Measurements from ENCODE around the gene PHYKPL. TPM values are rescaled to one million over a fixed set of nuclear protein-coding genes. Genes with fewer than 3 reads are reported as not detected.
A peak's percentile ranks its signal among the peaks of the same experiment; 100 is the strongest.

PHYKPL gene
- total and polyA plus RNA-seq, 5 donors from 2014 or later, result 41.5 to 165 (median 42.9) TPM

- Histone ChIP-seq H3K36me3 (ENCODE audit: control insufficient read depth, insufficient read depth, low read length) (peaks cover 56% of the 10 kb centered on the region), H3K9me3 (ENCODE audit: control insufficient read depth in 2 of 2, low read length in 2 of 2) (no peaks in the 10 kb centered on the region), H3K4me1 (ENCODE audit: control insufficient read depth, insufficient read depth, low read length, poor library complexity, severe bottlenecking) (no peaks in the 10 kb centered on the region), H3K4me3 (ENCODE audit: low read depth, low read length) (no peak overlapping the region), H3K27ac (ENCODE audit: insufficient read depth, low read length, poor library complexity, severe bottlenecking) (no peak overlapping the region), H3K27me3 (ENCODE audit: control insufficient read depth, insufficient read depth, low read length) (no peaks in the 10 kb centered on the region)
- Mint-ChIP-seq H3K27ac (no peak overlapping the region), H3K27me3 (no peaks in the 10 kb centered on the region), H3K9me3 (no peaks in the 10 kb centered on the region), H3K36me3 (peaks cover 19% of the 10 kb centered on the region), H3K4me1 (peaks cover 27 to 55% (median 36%) of the 10 kb centered on the region in 4 donors), H3K4me3 (no peak overlapping the region)
- DNase-seq, result no peak
- ATAC-seq (ENCODE audit: low read depth in 2 of 2), result no peak
These were observed 14.3 kb downstream of the PHYKPL start for GRCh38 chr5:178218237-178218776.

GRCh38 chr5:178216779-178217178 lies 15.8 kb downstream of the PHYKPL start:
- Histone ChIP-seq H3K9me3 (ENCODE audit: control insufficient read depth in 2 of 2, low read length in 2 of 2) (no peaks in the 10 kb centered on the region), H3K27me3 (ENCODE audit: control insufficient read depth, insufficient read depth, low read length) (no peaks in the 10 kb centered on the region), H3K36me3 (ENCODE audit: control insufficient read depth, insufficient read depth, low read length) (peaks cover 60% of the 10 kb centered on the region), H3K4me3 (ENCODE audit: low read depth, low read length) (no peak overlapping the region), H3K27ac (ENCODE audit: insufficient read depth, low read length, poor library complexity, severe bottlenecking) (no peak overlapping the region), H3K4me1 (ENCODE audit: control insufficient read depth, insufficient read depth, low read length, poor library complexity, severe bottlenecking) (no peaks in the 10 kb centered on the region)
- ATAC-seq (ENCODE audit: low read depth in 2 of 2) (no peak), DNase-seq (no peak)
- Mint-ChIP-seq H3K4me1 (peaks cover 25 to 49% (median 32%) of the 10 kb centered on the region in 4 donors), H3K36me3 (peaks cover 15% of the 10 kb centered on the region), H3K4me3 (no peak overlapping the region), H3K27me3 (no peaks in the 10 kb centered on the region), H3K9me3 (no peaks in the 10 kb centered on the region), H3K27ac (no peak overlapping the region)

GRCh38 chr5:178216088-178216534 lies 16.5 kb downstream of the PHYKPL start:
- no peak for ATAC-seq (ENCODE audit: low read depth in 2 of 2)
- peaks cover 18 to 45% (median 28%) of the 10 kb centered on the region in 4 donors for H3K4me1 Mint-ChIP-seq
- no peak overlapping the region for H3K4me3 Mint-ChIP-seq
- no peak for DNase-seq
- peaks cover 19% of the 10 kb centered on the region for H3K36me3 Mint-ChIP-seq
- Histone ChIP-seq H3K36me3 (ENCODE audit: control insufficient read depth, insufficient read depth, low read length) (peaks cover 67% of the 10 kb centered on the region), H3K4me3 (ENCODE audit: low read depth, low read length) (no peak overlapping the region), H3K27me3 (ENCODE audit: control insufficient read depth, insufficient read depth, low read length) (no peaks in the 10 kb centered on the region), H3K4me1 (ENCODE audit: control insufficient read depth, insufficient read depth, low read length, poor library complexity, severe bottlenecking) (no peaks in the 10 kb centered on the region), H3K27ac (ENCODE audit: insufficient read depth, low read length, poor library complexity, severe bottlenecking) (no peak overlapping the region), H3K9me3 (ENCODE audit: control insufficient read depth in 2 of 2, low read length in 2 of 2) (no peaks in the 10 kb centered on the region)
- no peaks in the 10 kb centered on the region for H3K9me3 Mint-ChIP-seq
- no peaks in the 10 kb centered on the region for H3K27me3 Mint-ChIP-seq
- no peak overlapping the region for H3K27ac Mint-ChIP-seq

- Mint-ChIP-seq H3K4me3 (no peak overlapping the region), H3K36me3 (peaks cover 15% of the 10 kb centered on the region), H3K9me3 (no peaks in the 10 kb centered on the region), H3K4me1 (peaks cover 11 to 42% (median 21%) of the 10 kb centered on the region in 4 donors), H3K27me3 (no peaks in the 10 kb centered on the region), H3K27ac (peak overlapping the region in 1 of 3 donors; percentile 23)
- no peaks in the 10 kb centered on the region for H3K27me3 ChIP-seq (ENCODE audit: control insufficient read depth, insufficient read depth, low read length)
- no peak overlapping the region for H3K27ac ChIP-seq (ENCODE audit: insufficient read depth, low read length, poor library complexity, severe bottlenecking)
- ATAC-seq (ENCODE audit: low read depth in 2 of 2) (no peak), DNase-seq (no peak)
- H3K36me3 ChIP-seq (ENCODE audit: control insufficient read depth, insufficient read depth, low read length), result peaks cover 73% of the 10 kb centered on the region
- no peak overlapping the region for H3K4me3 ChIP-seq (ENCODE audit: low read depth, low read length)
- H3K4me1 ChIP-seq (ENCODE audit: control insufficient read depth, insufficient read depth, low read length, poor library complexity, severe bottlenecking), result no peaks in the 10 kb centered on the region
- no peaks in the 10 kb centered on the region for H3K9me3 ChIP-seq (ENCODE audit: control insufficient read depth in 2 of 2, low read length in 2 of 2)
These were observed 17.2 kb downstream of the PHYKPL start for GRCh38 chr5:178215280-178216002.

GRCh38 chr5:178214160-178214803 lies 18.3 kb downstream of the PHYKPL start:
- Mint-ChIP-seq H3K9me3 (no peaks in the 10 kb centered on the region), H3K4me1 (peaks cover 10 to 45% (median 21%) of the 10 kb centered on the region in 4 donors), H3K27me3 (no peaks in the 10 kb centered on the region), H3K36me3 (peaks cover 20% of the 10 kb centered on the region), H3K4me3 (peak overlapping the region in 1 of 4 donors; percentile 32), H3K27ac (peak overlapping the region in 2 of 3 donors; percentile 83 to 85)
- H3K27ac ChIP-seq (ENCODE audit: insufficient read depth, low read length, poor library complexity, severe bottlenecking), result no peak overlapping the region
- H3K27me3 ChIP-seq (ENCODE audit: control insufficient read depth, insufficient read depth, low read length), result no peaks in the 10 kb centered on the region
- H3K4me1 ChIP-seq (ENCODE audit: control insufficient read depth, insufficient read depth, low read length, poor library complexity, severe bottlenecking), result no peaks in the 10 kb centered on the region
- H3K9me3 ChIP-seq (ENCODE audit: control insufficient read depth in 2 of 2, low read length in 2 of 2), result no peaks in the 10 kb centered on the region
- H3K36me3 ChIP-seq (ENCODE audit: control insufficient read depth, insufficient read depth, low read length), result peaks cover 85% of the 10 kb centered on the region
- DNase-seq, result no peak
- ATAC-seq (ENCODE audit: low read depth in 2 of 2), result no peak
- no peak overlapping the region for H3K4me3 ChIP-seq (ENCODE audit: low read depth, low read length)

- no peaks in the 10 kb centered on the region for H3K4me1 ChIP-seq (ENCODE audit: control insufficient read depth, insufficient read depth, low read length, poor library complexity, severe bottlenecking)
- no peak overlapping the region for H3K27ac ChIP-seq (ENCODE audit: insufficient read depth, low read length, poor library complexity, severe bottlenecking)
- DNase-seq, result no peak
- H3K4me1 Mint-ChIP-seq, result peaks cover 6 to 44% (median 20%) of the 10 kb centered on the region in 4 donors
- H3K9me3 ChIP-seq (ENCODE audit: control insufficient read depth in 2 of 2, low read length in 2 of 2), result no peaks in the 10 kb centered on the region
- H3K27ac Mint-ChIP-seq, result peak overlapping the region in 2 of 3 donors; percentile 83 to 85
- H3K4me3 ChIP-seq (ENCODE audit: low read depth, low read length), result no peak overlapping the region
- no peaks in the 10 kb centered on the region for H3K9me3 Mint-ChIP-seq
- H3K36me3 ChIP-seq (ENCODE audit: control insufficient read depth, insufficient read depth, low read length), result peaks cover 86% of the 10 kb centered on the region
- H3K27me3 ChIP-seq (ENCODE audit: control insufficient read depth, insufficient read depth, low read length), result no peaks in the 10 kb centered on the region
- H3K4me3 Mint-ChIP-seq, result no peak overlapping the region
- H3K27me3 Mint-ChIP-seq, result no peaks in the 10 kb centered on the region
- peaks cover 26% of the 10 kb centered on the region for H3K36me3 Mint-ChIP-seq
- ATAC-seq (ENCODE audit: low read depth in 2 of 2), result no peak
These were observed 18.9 kb downstream of the PHYKPL start for GRCh38 chr5:178213748-178214151.

- no peak overlapping the region for H3K4me3 Mint-ChIP-seq
- Histone ChIP-seq H3K4me3 (ENCODE audit: low read depth, low read length) (no peak overlapping the region), H3K36me3 (ENCODE audit: control insufficient read depth, insufficient read depth, low read length) (peaks cover 89% of the 10 kb centered on the region), H3K4me1 (ENCODE audit: control insufficient read depth, insufficient read depth, low read length, poor library complexity, severe bottlenecking) (peaks cover 3% of the 10 kb centered on the region), H3K27me3 (ENCODE audit: control insufficient read depth, insufficient read depth, low read length) (no peaks in the 10 kb centered on the region), H3K27ac (ENCODE audit: insufficient read depth, low read length, poor library complexity, severe bottlenecking) (no peak overlapping the region), H3K9me3 (ENCODE audit: control insufficient read depth in 2 of 2, low read length in 2 of 2) (no peaks in the 10 kb centered on the region)
- peak overlapping the region in 1 of 3 donors; percentile 85 for H3K27ac Mint-ChIP-seq
- ATAC-seq (ENCODE audit: low read depth in 2 of 2) (no peak), DNase-seq (no peak)
- H3K27me3 Mint-ChIP-seq, result no peaks in the 10 kb centered on the region
- no peaks in the 10 kb centered on the region for H3K9me3 Mint-ChIP-seq
- H3K36me3 Mint-ChIP-seq, result peaks cover 31% of the 10 kb centered on the region
- peaks cover 0 to 48% (median 23%) of the 10 kb centered on the region in 4 donors for H3K4me1 Mint-ChIP-seq
These were observed 19.6 kb downstream of the PHYKPL start for GRCh38 chr5:178213003-178213461.

Data from CD4-positive, CD25-positive, alpha-beta regulatory T cell (primary cell).